Measurements from ENCODE around the gene LIME1. TPM values are rescaled to one million over a fixed set of nuclear protein-coding genes. Genes with fewer than 3 reads are reported as not detected.
"Not testable (repeated sequence)": the region's sequence is repeated elsewhere in the genome, so short reads cannot be mapped to it uniquely, and the experiment has no call there.

LIME1 gene
- total and polyA plus RNA-seq, 4 donors, result 21.2 to 69.0 (median 51.6) TPM

- H3K9ac ChIP-seq (ENCODE audit: low read depth in 1 of 2, low read length in 2 of 2); H3K36me3 ChIP-seq (ENCODE audit: control insufficient read depth in 4 of 4, insufficient read depth in 3 of 4, low read depth in 1 of 4, low read length in 3 of 4); H3K27me3 ChIP-seq (ENCODE audit: control insufficient read depth in 4 of 4, insufficient read depth in 4 of 4, low read length in 3 of 4); H3K4me3 ChIP-seq (ENCODE audit: low read depth in 1 of 3, low read length in 3 of 3); H3K9me3 ChIP-seq (ENCODE audit: control insufficient read depth in 4 of 4, low read length in 3 of 4); DNase-seq (ENCODE audit: low spot score); H3K27ac ChIP-seq (ENCODE audit: low read depth in 1 of 2, low read length in 2 of 2): not testable (repeated sequence)
- H3K4me1 ChIP-seq (ENCODE audit: control insufficient read depth in 4 of 4, insufficient read depth in 4 of 4, low read length in 3 of 4), result peaks cover 10 to 57% (median 39%) of the 10 kb centered on the region in 4 donors
- WGBS, result 89% methylated on average over 18 of the region's 18 CpGs
Observed at GRCh38 chr20:63730189-63730733, 6.2 kb upstream of the LIME1 start.

GRCh38 chr20:63731410-63731809 is 5.1 kb upstream of the LIME1 start:
- 88% methylated on average over 5 of the region's 5 CpGs for WGBS
- H3K4me3 ChIP-seq (ENCODE audit: low read depth in 1 of 3, low read length in 3 of 3), result no peak overlapping the region
- no peak overlapping the region for H3K9ac ChIP-seq (ENCODE audit: low read depth in 1 of 2, low read length in 2 of 2)
- no peaks in the 10 kb centered on the region for H3K27me3 ChIP-seq (ENCODE audit: control insufficient read depth in 4 of 4, insufficient read depth in 4 of 4, low read length in 3 of 4)
- no peak for DNase-seq (ENCODE audit: low spot score)
- TF ChIP-seq GABPA (IDR thresholded peaks at IDR 0.05 in 1 of 2, conservative IDR thresholded peaks at IDR 0.05 in 1 of 2), result no peak
- no peak for TF ChIP-seq RAD21 (IDR thresholded peaks at IDR 0.05)
- TF ChIP-seq NR2F2 (IDR thresholded peaks at IDR 0.05), result no peak
- TF ChIP-seq FOXA2 (IDR thresholded peaks at IDR 0.05), result no peak
- no peak for TF ChIP-seq CTCF (IDR thresholded peaks at IDR 0.05; ENCODE audit: low read depth, low read length, missing input control)
- no peak for TF ChIP-seq EGR1 (IDR thresholded peaks at IDR 0.05; ENCODE audit: low read depth in 2 of 2)
- no peak for TF ChIP-seq TAF1 (conservative IDR thresholded peaks at IDR 0.05)
- TF ChIP-seq RXRA (IDR thresholded peaks at IDR 0.05), result no peak
- H3K27ac ChIP-seq (ENCODE audit: low read depth in 1 of 2, low read length in 2 of 2), result no peak overlapping the region
- peaks cover 10 to 68% (median 47%) of the 10 kb centered on the region in 4 donors for H3K4me1 ChIP-seq (ENCODE audit: control insufficient read depth in 4 of 4, insufficient read depth in 4 of 4, low read length in 3 of 4)
- no peaks in the 10 kb centered on the region for H3K9me3 ChIP-seq (ENCODE audit: control insufficient read depth in 4 of 4, low read length in 3 of 4)
- no peaks in the 10 kb centered on the region for H3K36me3 ChIP-seq (ENCODE audit: control insufficient read depth in 4 of 4, insufficient read depth in 3 of 4, low read depth in 1 of 4, low read length in 3 of 4)

GRCh38 chr20:63732118-63733095 is 4.1 kb upstream of the LIME1 start:
- H3K4me3 ChIP-seq (ENCODE audit: low read depth in 1 of 3, low read length in 3 of 3), result no peak overlapping the region
- WGBS, result 90% methylated on average over 38 of the region's 38 CpGs
- no peak for DNase-seq (ENCODE audit: low spot score)
- H3K36me3 ChIP-seq (ENCODE audit: control insufficient read depth in 4 of 4, insufficient read depth in 3 of 4, low read depth in 1 of 4, low read length in 3 of 4), result no peaks in the 10 kb centered on the region
- H3K9ac ChIP-seq (ENCODE audit: low read depth in 1 of 2, low read length in 2 of 2), result no peak overlapping the region
- no peaks in the 10 kb centered on the region for H3K27me3 ChIP-seq (ENCODE audit: control insufficient read depth in 4 of 4, insufficient read depth in 4 of 4, low read length in 3 of 4)
- no peaks in the 10 kb centered on the region for H3K9me3 ChIP-seq (ENCODE audit: control insufficient read depth in 4 of 4, low read length in 3 of 4)
- TF ChIP-seq GABPA (IDR thresholded peaks at IDR 0.05 in 1 of 2, conservative IDR thresholded peaks at IDR 0.05 in 1 of 2), result no peak
- no peak for TF ChIP-seq TAF1 (conservative IDR thresholded peaks at IDR 0.05)
- no peak for TF ChIP-seq CTCF (IDR thresholded peaks at IDR 0.05; ENCODE audit: low read depth, low read length, missing input control)
- TF ChIP-seq ZBTB33 (IDR thresholded peaks at IDR 0.05), result no peak
- TF ChIP-seq JUND (IDR thresholded peaks at IDR 0.05), result no peak
- no peak for TF ChIP-seq EGR1 (IDR thresholded peaks at IDR 0.05; ENCODE audit: low read depth in 2 of 2)
- no peak for TF ChIP-seq REST (IDR thresholded peaks at IDR 0.05)
- no peak for TF ChIP-seq ATF3 (IDR thresholded peaks at IDR 0.05)
- TF ChIP-seq HNF4A (conservative IDR thresholded peaks at IDR 0.05), result no peak
- TF ChIP-seq NR2F2 (IDR thresholded peaks at IDR 0.05), result no peak
- H3K27ac ChIP-seq (ENCODE audit: low read depth in 1 of 2, low read length in 2 of 2), result no peak overlapping the region
- peaks cover 12 to 74% (median 53%) of the 10 kb centered on the region in 4 donors for H3K4me1 ChIP-seq (ENCODE audit: control insufficient read depth in 4 of 4, insufficient read depth in 4 of 4, low read length in 3 of 4)

All from liver (tissue), 9 donors.